HepG2 (cell line): ENCODE data around the gene EXOC1.

Source experiments
- AKNA ChIP-seq: sonication (generic); formaldehyde crosslinking; IDR thresholded peaks from 2 replicates; pipeline ENCODE4 v1.4.0; 2020; ENCODE audit warnings: missing genetic modification reagents, borderline replicate concordance
- FOXA1 ChIP-seq, 2 experiments: fragments of 450-650 bp in 1 of 2; sonication (generic) in 1 of 2; formaldehyde crosslinking in 1 of 2; IDR thresholded peaks; 2 replicates each; pipeline versions ENCODE4 v1.4.0 to v1.6.1; 2016 to 2020; ENCODE audit warnings: missing genetic modification reagents in 1 of 2
- HDAC2 ChIP-seq: sonication (generic); formaldehyde crosslinking; IDR thresholded peaks from 2 replicates; pipeline ENCODE4 v1.4.0; 2020; ENCODE audit warnings: missing genetic modification reagents
- MXI1 ChIP-seq: IDR thresholded peaks from 3 replicates; pipeline ENCODE4 v1.6.1; 2012; ENCODE audit warnings: low read depth, low read length, inconsistent platforms, borderline replicate concordance
- SP4 ChIP-seq: sonication (generic); formaldehyde crosslinking; IDR thresholded peaks from 2 replicates; pipeline ENCODE4 v1.8.1; 2023; ENCODE audit warnings: mild to moderate bottlenecking, missing genetic modification reagents
- ZFP36L1 ChIP-seq: sonication (generic); formaldehyde crosslinking; IDR thresholded peaks from 2 replicates; pipeline ENCODE4 v1.8.0; 2022; ENCODE audit warnings: mild to moderate bottlenecking, missing genetic modification reagents, moderate library complexity
- ZMYM4 ChIP-seq: sonication (generic); formaldehyde crosslinking; IDR thresholded peaks from 2 replicates; pipeline ENCODE4 v1.8.1; 2023; ENCODE audit warnings: mild to moderate bottlenecking, missing genetic modification reagents
- ZNF792 ChIP-seq: IDR thresholded peaks from 2 replicates; pipeline ENCODE4 v1.6.1; 2016

GRCh38 chr4:55879224-55879623 is 25.8 kb downstream of the EXOC1 start:
- TF ChIP-seq AKNA (CRISPR knock-in tag) (no peak), SP4 (CRISPR knock-in tag) (no peak), ZFP36L1 (CRISPR knock-in tag) (no peak), ZNF792 (CRISPR knock-in tag) (no peak), MXI1 (no peak), ZMYM4 (CRISPR knock-in tag) (no peak), FOXA1 (IDR thresholded peaks at IDR 0.05) (no peak), FOXA1 (CRISPR knock-in tag; IDR thresholded peaks at IDR 0.05) (no peak), HDAC2 (CRISPR knock-in tag) (no peak)
